ENCODE data around the gene MOCS3.

Gene MOCS3

GRCh38 chr20:50919567-50919966 lies 39.1 kb upstream of the MOCS3 start:
- no peak for TF ChIP-seq SIN3A (IDR thresholded peaks at IDR 0.05; ENCODE audit: borderline replicate concordance, insufficient read depth, low read length)
- no peak for TF ChIP-seq FOXP2 (optimal IDR thresholded peaks at IDR 0.05; ENCODE audit: borderline replicate concordance, extremely low read depth, extremely low read length, insufficient read depth)
- TF ChIP-seq REST (IDR thresholded peaks at IDR 0.05; ENCODE audit: insufficient read depth in 1 of 2, low read depth in 2 of 2, low read length in 2 of 2) = no peak
- no peak for TF ChIP-seq POLR2AphosphoS5 (IDR thresholded peaks at IDR 0.05; ENCODE audit: low read depth, low read length)
- no peak for TF ChIP-seq TAF1 (IDR thresholded peaks at IDR 0.05; ENCODE audit: borderline replicate concordance, insufficient read depth, low read length)

- TF ChIP-seq TAF1 (IDR thresholded peaks at IDR 0.05; ENCODE audit: borderline replicate concordance, insufficient read depth, low read length) (no peak), FOXP2 (optimal IDR thresholded peaks at IDR 0.05; ENCODE audit: borderline replicate concordance, extremely low read depth, extremely low read length, insufficient read depth) (no peak), REST (IDR thresholded peaks at IDR 0.05; ENCODE audit: insufficient read depth in 1 of 2, low read depth in 2 of 2, low read length in 2 of 2) (no peak), POLR2AphosphoS5 (IDR thresholded peaks at IDR 0.05; ENCODE audit: low read depth, low read length) (no peak), SIN3A (IDR thresholded peaks at IDR 0.05; ENCODE audit: borderline replicate concordance, insufficient read depth, low read length) (no peak)
Observed at GRCh38 chr20:50920997-50921396, 37.6 kb upstream of the MOCS3 start.

- TF ChIP-seq TAF1 (IDR thresholded peaks at IDR 0.05; ENCODE audit: borderline replicate concordance, insufficient read depth, low read length) (no peak), REST (IDR thresholded peaks at IDR 0.05; ENCODE audit: insufficient read depth in 1 of 2, low read depth in 2 of 2, low read length in 2 of 2) (no peak), POLR2AphosphoS5 (IDR thresholded peaks at IDR 0.05; ENCODE audit: low read depth, low read length) (no peak), SIN3A (IDR thresholded peaks at IDR 0.05; ENCODE audit: borderline replicate concordance, insufficient read depth, low read length) (no peak), FOXP2 (optimal IDR thresholded peaks at IDR 0.05; ENCODE audit: borderline replicate concordance, extremely low read depth, extremely low read length, insufficient read depth) (no peak)
Observed at GRCh38 chr20:50921803-50922501, 36.7 kb upstream of the MOCS3 start.

- no peak for TF ChIP-seq REST (IDR thresholded peaks at IDR 0.05; ENCODE audit: insufficient read depth in 1 of 2, low read depth in 2 of 2, low read length in 2 of 2)
- no peak for TF ChIP-seq SIN3A (IDR thresholded peaks at IDR 0.05; ENCODE audit: borderline replicate concordance, insufficient read depth, low read length)
- TF ChIP-seq TAF1 (IDR thresholded peaks at IDR 0.05; ENCODE audit: borderline replicate concordance, insufficient read depth, low read length) = no peak
- TF ChIP-seq FOXP2 (optimal IDR thresholded peaks at IDR 0.05; ENCODE audit: borderline replicate concordance, extremely low read depth, extremely low read length, insufficient read depth) = no peak
- no peak for TF ChIP-seq POLR2AphosphoS5 (IDR thresholded peaks at IDR 0.05; ENCODE audit: low read depth, low read length)
Observed at GRCh38 chr20:50924261-50924920, 34.2 kb upstream of the MOCS3 start.

Measured in PFSK-1 (cell line).